Effector memory CD8-positive, alpha-beta T cell (primary cell): ENCODE data around the gene CAMSAP2.
"Not testable (repeated sequence)": the region's sequence is repeated elsewhere in the genome, so short reads cannot be mapped to it uniquely, and the experiment has no call there.

ENCODE experiments used
- ATAC-seq: fragments of 150-1000 bp; cut with Tn5 transposase; replicated peaks from 2 replicates; pipeline ENCODE4 v1.10.0; 2021; ENCODE audit warnings: mild to moderate bottlenecking, moderate library complexity
- DNase-seq, 3 experiments: peaks; one replicate each; pipeline ENCODE4 v3.0.0; 2021
- H3K27ac Mint-ChIP-seq, 2 donors: one replicate each; pipeline ENCODE4 v1.8.0; 2022; ENCODE audit warnings: mild to moderate bottlenecking in 2 of 2, mixed read lengths in 2 of 2, moderate library complexity in 2 of 2
- H3K27me3 Mint-ChIP-seq, 2 donors: one replicate each; pipeline ENCODE4 v1.8.0; 2022; ENCODE audit warnings: mixed read lengths in 2 of 2
- H3K36me3 Mint-ChIP-seq: one replicate; pipeline ENCODE4 v1.8.0; 2022; ENCODE audit warnings: mild to moderate bottlenecking, moderate library complexity, mixed read lengths; ENCODE audit not compliant: insufficient read depth
- H3K4me1 Mint-ChIP-seq, 2 donors: one replicate each; pipeline ENCODE4 v1.8.0; 2022; ENCODE audit warnings: low read depth in 2 of 2, mixed read lengths in 2 of 2
- H3K4me3 Mint-ChIP-seq, 2 donors: one replicate each; pipeline ENCODE4 v1.8.0; 2022; ENCODE audit warnings: mild to moderate bottlenecking in 2 of 2, mixed read lengths in 2 of 2, moderate library complexity in 2 of 2
- H3K9me3 Mint-ChIP-seq, 2 donors: one replicate each; pipeline ENCODE4 v1.8.0; 2022; ENCODE audit warnings: mixed read lengths in 2 of 2

The CAMSAP2 gene

DNA sequence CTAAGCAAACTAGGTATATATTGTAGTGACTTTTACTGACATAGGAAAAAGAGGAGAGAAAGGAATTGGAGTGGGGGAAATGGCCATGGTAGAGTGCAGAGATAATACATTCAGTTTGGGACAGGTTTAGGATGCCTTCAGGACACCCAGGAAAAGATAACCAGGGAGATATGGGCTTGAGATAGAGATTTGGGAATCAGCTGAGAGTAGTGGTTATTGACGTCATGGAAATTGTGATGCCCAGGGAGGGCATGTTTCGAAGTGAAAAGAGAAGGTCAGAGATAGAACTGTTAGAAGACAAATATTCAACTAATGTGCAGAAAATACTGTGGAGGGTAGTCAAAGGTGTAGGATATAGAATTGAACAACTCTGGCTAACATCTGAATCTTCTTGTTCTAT lies 40.6 kb downstream of the CAMSAP2 start:
- Mint-ChIP-seq H3K9me3 (no peaks in the 10 kb centered on the region), H3K4me3 (no peak overlapping the region), H3K36me3 (no peaks in the 10 kb centered on the region), H3K27ac (no peak overlapping the region), H3K27me3 (no peaks in the 10 kb centered on the region), H3K4me1 (no peaks in the 10 kb centered on the region)
- no peak for ATAC-seq
- DNase-seq: no peak

DNA sequence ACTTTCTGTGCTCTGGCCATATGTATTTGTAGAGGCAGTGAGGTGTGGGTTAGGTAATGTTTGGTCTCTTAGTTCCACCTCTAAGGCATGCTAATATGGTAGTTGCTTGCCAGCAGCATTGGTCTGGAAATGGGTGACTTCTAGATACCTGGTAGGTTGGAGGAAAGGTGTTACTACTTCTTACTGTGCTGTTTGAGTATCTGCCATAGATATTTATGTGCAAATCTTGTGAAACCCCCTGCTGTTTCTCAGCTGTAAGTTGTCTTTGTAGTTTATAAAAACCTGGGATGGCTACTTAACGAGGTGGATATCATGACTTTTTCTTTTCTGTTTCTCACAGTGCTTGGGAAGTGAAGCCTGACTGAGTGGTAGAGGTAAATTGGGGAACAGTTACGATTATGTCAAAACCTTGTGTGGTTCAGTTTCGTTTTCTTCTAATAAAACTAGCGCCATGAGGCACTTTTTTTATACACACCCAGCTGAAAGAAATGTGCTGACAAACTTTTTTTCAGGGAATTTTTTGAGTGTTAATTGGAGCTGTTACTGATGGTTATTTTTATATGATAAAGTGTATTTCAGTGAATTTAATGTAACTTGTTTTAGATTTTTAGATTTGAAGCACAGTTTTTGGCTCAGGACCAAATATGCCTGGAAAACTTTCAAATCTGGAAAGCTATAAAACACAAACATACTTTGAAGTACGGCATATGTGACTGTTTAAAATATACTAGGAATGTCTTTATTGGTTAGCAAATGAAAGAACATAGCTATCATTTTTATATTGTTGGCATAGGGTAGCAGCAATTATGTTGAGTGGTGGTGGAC lies 42.1 kb downstream of the CAMSAP2 start:
- no peaks in the 10 kb centered on the region for H3K36me3 Mint-ChIP-seq
- H3K4me3 Mint-ChIP-seq: no peak overlapping the region
- ATAC-seq (no peak), DNase-seq (no peak)
- no peak overlapping the region for H3K27ac Mint-ChIP-seq
- no peaks in the 10 kb centered on the region for H3K4me1 Mint-ChIP-seq
- no peaks in the 10 kb centered on the region for H3K9me3 Mint-ChIP-seq
- H3K27me3 Mint-ChIP-seq: no peaks in the 10 kb centered on the region

DNA sequence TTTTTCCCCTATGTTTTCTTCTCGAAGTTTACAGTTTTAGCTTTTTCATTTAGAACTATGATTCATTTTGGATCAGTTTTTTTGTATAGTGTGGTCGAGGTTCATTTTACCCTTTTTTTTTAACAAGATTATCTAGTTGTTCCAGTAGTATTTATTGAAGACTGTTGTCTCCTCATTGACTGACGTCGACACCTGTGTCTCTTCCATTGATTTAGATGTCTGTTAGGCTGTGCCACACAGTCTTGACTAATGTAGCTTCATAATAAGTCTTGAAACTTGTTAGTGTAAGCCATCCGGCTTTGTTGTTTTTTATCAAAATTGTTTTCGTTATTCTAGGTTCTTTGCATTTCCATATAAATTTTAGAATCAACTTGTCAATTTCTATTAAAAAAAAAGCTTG lies 45.2 kb downstream of the CAMSAP2 start:
- Mint-ChIP-seq H3K4me1 (no peaks in the 10 kb centered on the region), H3K9me3 (no peaks in the 10 kb centered on the region), H3K27me3 (peaks cover 0 to 1% of the 10 kb centered on the region in 2 donors), H3K4me3 (no peak overlapping the region), H3K36me3 (no peaks in the 10 kb centered on the region), H3K27ac (no peak overlapping the region)
- ATAC-seq (no peak), DNase-seq (no peak)

DNA sequence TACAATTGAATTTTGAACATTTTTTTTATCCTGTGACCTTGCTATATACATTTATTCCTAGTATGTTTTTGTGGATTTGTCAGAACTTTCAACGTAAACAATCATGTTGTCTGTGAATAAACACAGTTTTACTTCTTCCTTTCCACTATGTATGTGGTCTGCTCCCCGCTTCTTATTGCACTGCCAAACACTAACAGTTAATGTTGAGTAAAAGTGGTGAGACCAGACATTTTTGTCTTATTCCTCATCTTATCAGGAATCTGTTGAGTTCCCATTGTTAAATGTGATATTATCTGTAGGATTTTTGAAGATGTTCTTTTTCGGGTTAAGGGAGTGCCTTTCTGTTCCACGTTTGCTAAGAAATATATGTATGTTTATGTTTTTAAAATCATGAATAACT lies 45.9 kb downstream of the CAMSAP2 start:
- ATAC-seq (no peak), DNase-seq (no peak)
- no peaks in the 10 kb centered on the region for H3K36me3 Mint-ChIP-seq
- H3K27me3 Mint-ChIP-seq: peaks cover 6 to 8% of the 10 kb centered on the region in 2 donors
- no peaks in the 10 kb centered on the region for H3K9me3 Mint-ChIP-seq
- no peak overlapping the region for H3K27ac Mint-ChIP-seq
- H3K4me3 Mint-ChIP-seq: no peak overlapping the region
- H3K4me1 Mint-ChIP-seq: no peaks in the 10 kb centered on the region

DNA sequence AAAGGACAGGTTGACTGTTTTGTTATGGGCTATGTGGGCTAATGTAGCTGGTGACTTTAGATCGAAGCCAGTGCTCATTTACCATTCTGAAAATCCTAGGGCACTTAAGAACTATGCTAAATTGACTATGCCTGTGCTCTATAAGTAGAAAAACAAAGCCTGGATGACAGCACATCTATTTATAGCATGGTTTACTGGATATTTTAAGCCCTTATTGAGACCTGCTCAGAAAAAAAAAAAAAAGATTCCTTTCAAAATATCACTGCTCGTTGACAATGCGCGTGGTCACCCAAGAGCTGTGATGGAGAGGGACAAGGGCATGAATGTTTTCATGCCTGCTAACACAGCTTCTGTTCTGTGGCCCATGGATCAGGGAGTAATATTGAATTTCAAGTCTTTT lies 48.1 kb downstream of the CAMSAP2 start:
- no peak for ATAC-seq
- Mint-ChIP-seq H3K27me3 (peaks cover 9 to 10% of the 10 kb centered on the region in 2 donors), H3K9me3 (no peaks in the 10 kb centered on the region), H3K27ac (no peak overlapping the region), H3K36me3 (no peaks in the 10 kb centered on the region), H3K4me1 (no peaks in the 10 kb centered on the region), H3K4me3 (no peak overlapping the region)
- DNase-seq: no peak

DNA sequence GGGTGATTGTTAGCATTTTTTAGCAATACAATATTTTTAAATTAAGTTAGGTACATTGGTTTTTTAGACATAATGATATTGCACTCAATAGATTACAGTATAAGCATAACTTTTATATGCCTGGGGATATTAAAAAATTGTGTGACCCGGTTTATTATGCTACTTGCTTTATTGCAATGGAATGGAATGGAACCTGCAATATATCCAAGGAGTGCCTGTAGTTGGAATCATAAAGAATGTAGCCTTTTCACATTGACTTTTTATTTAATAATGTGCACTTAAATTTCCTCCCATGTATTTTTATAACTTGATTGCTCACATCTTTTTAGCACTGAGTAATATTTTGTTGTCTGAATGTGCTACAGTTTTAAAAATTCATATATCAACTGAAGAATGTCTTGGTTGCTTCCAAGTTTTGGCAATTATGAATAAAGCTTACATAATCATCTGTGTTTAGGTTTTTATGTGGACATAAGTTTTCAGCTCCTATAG lies 49.2 kb downstream of the CAMSAP2 start:
- no peak overlapping the region for H3K27ac Mint-ChIP-seq
- ATAC-seq (no peak), DNase-seq (no peak)
- H3K9me3 Mint-ChIP-seq: no peaks in the 10 kb centered on the region
- no peak overlapping the region for H3K4me3 Mint-ChIP-seq
- no peaks in the 10 kb centered on the region for H3K4me1 Mint-ChIP-seq
- peaks cover 9 to 10% of the 10 kb centered on the region in 2 donors for H3K27me3 Mint-ChIP-seq
- H3K36me3 Mint-ChIP-seq: no peaks in the 10 kb centered on the region

DNA sequence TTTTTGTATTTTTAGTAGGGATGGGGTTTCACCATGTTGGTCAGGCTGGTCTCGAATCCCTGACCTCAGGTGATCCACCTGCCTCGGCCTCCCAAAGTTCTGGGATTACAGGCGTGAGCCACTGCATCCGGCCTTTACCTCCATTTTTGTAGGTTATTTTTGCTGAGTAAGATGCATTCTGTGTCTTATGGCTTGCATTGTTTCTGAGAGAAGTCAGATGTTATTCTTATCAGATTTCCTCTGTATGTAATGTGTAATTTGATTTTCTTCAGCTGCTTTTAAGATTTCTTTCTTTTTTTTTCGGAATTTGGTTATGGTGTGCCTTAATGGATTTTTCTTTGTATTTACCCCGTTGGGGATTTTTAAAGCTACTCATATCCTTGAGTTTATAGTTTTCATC lies 52.3 kb downstream of the CAMSAP2 start:
- not testable (repeated sequence) for H3K27ac Mint-ChIP-seq, H3K27me3 Mint-ChIP-seq, H3K4me3 Mint-ChIP-seq, DNase-seq, H3K4me1 Mint-ChIP-seq, H3K9me3 Mint-ChIP-seq, H3K36me3 Mint-ChIP-seq, ATAC-seq

DNA sequence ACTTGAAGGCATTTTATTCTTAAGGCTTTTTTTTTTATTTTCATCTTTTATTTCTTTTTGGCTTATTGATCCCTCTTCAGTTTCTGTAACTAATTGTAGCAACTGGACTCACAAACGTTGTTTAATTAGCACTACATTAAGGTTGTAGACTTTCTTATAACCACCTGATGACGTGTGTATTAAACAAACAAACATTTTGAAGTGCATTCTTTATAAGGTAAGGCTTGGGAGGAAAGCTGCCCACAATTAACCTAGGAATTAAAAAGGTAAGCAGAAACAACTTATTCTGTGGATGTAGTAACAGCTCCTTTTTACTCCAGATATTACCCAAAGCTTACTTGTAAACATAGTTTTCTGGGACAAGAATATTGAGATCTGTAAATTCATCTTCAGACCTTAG lies 55.0 kb downstream of the CAMSAP2 start:
- Mint-ChIP-seq H3K27me3 (peaks cover 9 to 10% of the 10 kb centered on the region in 2 donors), H3K4me3 (no peak overlapping the region), H3K36me3 (no peaks in the 10 kb centered on the region)

DNA sequence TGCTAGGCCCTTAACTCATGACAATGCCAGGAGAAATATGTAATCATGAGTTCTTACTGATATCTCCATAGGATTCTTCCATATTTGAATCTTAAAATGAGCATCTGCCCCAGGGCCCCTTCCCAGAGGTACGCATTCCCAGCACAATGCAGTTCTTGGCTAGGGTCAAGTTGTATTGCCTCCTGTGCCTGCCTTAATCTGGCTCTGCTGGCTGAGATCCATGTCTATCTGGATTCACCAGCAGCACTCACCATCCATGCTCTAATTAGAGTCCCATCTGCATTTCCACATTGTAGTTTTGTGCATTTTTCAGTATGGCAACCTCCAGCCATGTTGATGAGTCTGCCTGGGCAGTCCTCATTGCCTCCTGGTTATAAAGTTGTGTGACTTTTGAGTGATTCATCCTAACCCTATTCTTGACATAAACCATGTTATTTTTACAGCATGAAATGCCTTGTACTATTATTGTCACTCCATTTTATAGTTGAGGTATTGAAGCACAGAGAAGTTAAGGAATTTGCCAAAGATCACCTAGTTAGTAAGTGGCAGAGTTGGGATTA lies 55.9 kb downstream of the CAMSAP2 start:
- Mint-ChIP-seq H3K4me1 (no peaks in the 10 kb centered on the region), H3K27ac (no peak overlapping the region), H3K27me3 (peaks cover under 1 to 4% of the 10 kb centered on the region in 2 donors), H3K9me3 (no peaks in the 10 kb centered on the region), H3K36me3 (no peaks in the 10 kb centered on the region), H3K4me3 (no peak overlapping the region)
- ATAC-seq (no peak), DNase-seq (no peak)

More for the DNA sequence above, 55.0 kb downstream of the CAMSAP2 start:
- DNase-seq: no peak
- no peak overlapping the region for H3K27ac Mint-ChIP-seq
- H3K4me1 Mint-ChIP-seq: no peaks in the 10 kb centered on the region
- H3K9me3 Mint-ChIP-seq: no peaks in the 10 kb centered on the region
- no peak for ATAC-seq

DNA sequence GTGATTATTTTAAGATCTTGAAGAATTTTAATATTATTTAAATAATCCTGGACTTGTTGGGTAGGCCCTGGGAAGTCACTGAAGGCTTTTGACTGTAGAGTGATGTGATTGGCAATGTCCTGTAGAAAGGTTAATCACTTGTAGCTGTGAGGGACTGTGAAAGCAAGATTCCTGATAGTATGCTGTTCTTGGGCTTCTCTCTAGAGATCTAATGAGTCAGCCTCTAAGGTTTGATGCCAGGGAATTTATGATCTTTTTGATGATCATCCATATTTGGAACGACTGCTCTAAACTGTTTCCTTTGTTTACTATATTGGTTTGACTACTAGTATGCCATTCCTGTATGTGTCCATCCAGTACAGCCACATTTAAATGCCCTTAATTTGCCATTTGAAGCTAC lies 56.5 kb downstream of the CAMSAP2 start:
- no peak overlapping the region for H3K27ac Mint-ChIP-seq

DNA sequence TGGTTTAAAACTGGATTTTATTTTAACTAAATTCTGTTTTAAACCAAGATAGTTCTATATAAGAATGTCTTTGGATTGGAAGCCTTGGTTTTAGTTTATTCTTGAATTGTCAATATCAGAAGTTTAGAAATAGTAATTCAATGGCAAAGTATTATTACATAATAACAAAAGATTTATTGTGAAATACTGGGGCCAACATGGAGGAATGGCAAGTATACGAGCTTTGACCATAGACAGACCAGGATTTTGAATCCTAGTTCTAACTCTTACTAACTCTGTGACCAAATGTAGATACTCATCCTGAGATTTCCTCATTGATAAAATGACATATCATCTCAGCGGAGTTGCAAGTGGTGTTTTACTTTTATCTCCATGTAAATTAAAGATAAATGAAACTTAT lies 63.3 kb downstream of the CAMSAP2 start:
- H3K9me3 Mint-ChIP-seq: no peaks in the 10 kb centered on the region
- ATAC-seq (no peak), DNase-seq (no peak)
- H3K27me3 Mint-ChIP-seq: peaks cover 8 to 11% of the 10 kb centered on the region in 2 donors
- H3K4me1 Mint-ChIP-seq: no peaks in the 10 kb centered on the region
- H3K4me3 Mint-ChIP-seq: no peak overlapping the region
- H3K27ac Mint-ChIP-seq: no peak overlapping the region
- H3K36me3 Mint-ChIP-seq: no peaks in the 10 kb centered on the region

More for the DNA sequence above, 56.5 kb downstream of the CAMSAP2 start:
- DNase-seq: no peak
- H3K4me3 Mint-ChIP-seq: no peak overlapping the region
- no peaks in the 10 kb centered on the region for H3K4me1 Mint-ChIP-seq
- H3K36me3 Mint-ChIP-seq: no peaks in the 10 kb centered on the region
- no peaks in the 10 kb centered on the region for H3K9me3 Mint-ChIP-seq
- H3K27me3 Mint-ChIP-seq: no peaks in the 10 kb centered on the region
- no peak for ATAC-seq

DNA sequence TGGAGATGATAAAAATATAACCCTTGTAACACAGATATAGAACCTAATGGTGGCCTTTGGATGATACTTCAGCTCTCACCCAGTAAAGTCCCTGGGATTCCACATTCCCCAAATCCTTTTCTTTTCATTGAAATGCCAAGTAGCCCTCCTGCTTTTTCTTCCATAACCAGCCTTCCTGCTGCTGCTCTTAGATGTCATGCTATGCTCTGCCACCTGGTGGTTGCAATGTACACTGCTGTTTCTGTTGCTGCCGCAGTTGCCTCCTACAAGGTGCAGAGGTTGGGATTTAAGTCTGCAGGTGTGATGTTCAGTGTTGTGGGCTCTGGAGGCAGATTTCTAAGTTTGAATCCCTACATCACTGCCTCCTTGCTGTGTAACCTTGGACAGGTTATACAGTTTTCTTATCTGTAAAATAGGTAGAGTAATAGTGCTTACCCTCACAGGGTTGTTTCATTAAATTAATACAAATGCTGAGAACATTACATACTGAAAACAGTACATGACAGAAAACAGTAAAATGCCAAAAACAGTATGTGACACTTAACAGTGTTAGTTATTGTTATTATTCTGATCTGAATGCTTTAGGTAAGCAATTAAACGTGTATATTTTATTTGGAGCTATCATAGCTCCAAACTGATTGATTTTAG lies 64.3 kb downstream of the CAMSAP2 start:
- DNase-seq: peak; percentile 58 to 76 (median 58)
- no peaks in the 10 kb centered on the region for H3K4me1 Mint-ChIP-seq
- ATAC-seq: peak; percentile 85
- no peak overlapping the region for H3K4me3 Mint-ChIP-seq
- H3K27ac Mint-ChIP-seq: no peak overlapping the region
- H3K36me3 Mint-ChIP-seq: no peaks in the 10 kb centered on the region
- H3K9me3 Mint-ChIP-seq: no peaks in the 10 kb centered on the region
- H3K27me3 Mint-ChIP-seq: peaks cover 8 to 11% of the 10 kb centered on the region in 2 donors

DNA sequence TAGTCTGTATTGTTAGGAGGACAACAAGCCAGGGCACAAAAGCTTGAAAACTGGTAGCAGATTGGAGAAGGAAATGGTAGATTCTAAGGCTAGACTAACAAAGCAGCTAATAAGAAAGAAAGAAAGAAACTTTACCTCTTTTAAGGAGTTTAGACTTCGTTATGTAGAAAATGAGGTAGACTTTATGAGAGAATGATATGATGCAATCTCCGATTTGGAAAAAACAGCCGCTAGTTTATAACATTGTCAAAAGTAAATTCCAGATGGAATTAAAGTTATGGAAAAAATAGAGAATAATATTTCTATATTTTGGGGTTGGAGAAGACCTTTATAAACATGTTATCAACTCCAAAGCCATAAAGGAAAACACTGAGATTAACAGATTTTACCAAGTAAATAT lies 67.0 kb downstream of the CAMSAP2 start:
- no peak for ATAC-seq
- H3K36me3 Mint-ChIP-seq: no peaks in the 10 kb centered on the region

DNA sequence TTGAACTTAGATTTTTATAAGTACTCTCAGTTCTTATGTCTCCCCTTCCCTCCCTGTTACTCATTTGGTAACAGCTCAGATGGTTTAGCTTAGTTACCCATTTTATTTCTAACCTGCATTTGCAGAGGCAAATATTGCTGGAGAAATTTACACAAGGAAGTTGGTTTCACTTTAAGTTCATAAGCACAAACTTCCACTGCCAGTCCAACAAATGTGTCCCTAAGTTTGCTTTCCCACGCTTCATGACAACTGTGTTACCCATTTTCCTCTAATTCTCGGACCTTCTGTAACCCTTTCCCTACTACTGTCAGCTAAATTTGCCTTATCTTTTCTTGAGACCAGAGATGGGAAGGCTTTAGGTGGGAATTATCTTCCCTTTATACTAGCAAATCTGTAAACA lies 70.2 kb downstream of the CAMSAP2 start:
- ATAC-seq (no peak), DNase-seq (no peak)
- Mint-ChIP-seq H3K36me3 (no peaks in the 10 kb centered on the region), H3K27ac (no peak overlapping the region), H3K4me3 (no peak overlapping the region), H3K27me3 (peaks cover 0 to 54% of the 10 kb centered on the region in 2 donors), H3K4me1 (no peaks in the 10 kb centered on the region), H3K9me3 (no peaks in the 10 kb centered on the region)

More for the DNA sequence above, 67.0 kb downstream of the CAMSAP2 start:
- Mint-ChIP-seq H3K4me1 (no peaks in the 10 kb centered on the region), H3K27ac (no peak overlapping the region), H3K4me3 (no peak overlapping the region), H3K9me3 (no peaks in the 10 kb centered on the region), H3K27me3 (peaks cover 8 to 32% of the 10 kb centered on the region in 2 donors)
- no peak for DNase-seq
